ENCODE measurements around the gene ADAMTS2.

The ADAMTS2 gene

GRCh38 chr5:179150011-179150410 lies 195.2 kb downstream of the ADAMTS2 start:
- DNase-seq = no peak

- DNase-seq = no peak
Observed at GRCh38 chr5:179149278-179149677, 196.0 kb downstream of the ADAMTS2 start.

- no peak for DNase-seq
Observed at GRCh38 chr5:179148703-179149170, 196.5 kb downstream of the ADAMTS2 start.

- DNase-seq = no peak
Observed at GRCh38 chr5:179147991-179148702, 197.1 kb downstream of the ADAMTS2 start.

- no peak for DNase-seq
Observed at GRCh38 chr5:179146277-179146676, 199.0 kb downstream of the ADAMTS2 start.

- DNase-seq = no peak
Observed at GRCh38 chr5:179143446-179143845, 201.8 kb downstream of the ADAMTS2 start.

GRCh38 chr5:179142434-179143198 lies 202.6 kb downstream of the ADAMTS2 start:
- no peak for DNase-seq

GRCh38 chr5:179141867-179142266 lies 203.4 kb downstream of the ADAMTS2 start:
- DNase-seq = no peak

- no peak for DNase-seq
Observed at GRCh38 chr5:179140293-179140692, 205.0 kb downstream of the ADAMTS2 start.

- no peak for DNase-seq
Observed at GRCh38 chr5:179139936-179140235, 205.4 kb downstream of the ADAMTS2 start.

- no peak for DNase-seq
Observed at GRCh38 chr5:179139111-179139935, 205.9 kb downstream of the ADAMTS2 start.

GRCh38 chr5:179138568-179138925 lies 206.7 kb downstream of the ADAMTS2 start:
- no peak for DNase-seq

GRCh38 chr5:179137643-179138567 lies 207.4 kb downstream of the ADAMTS2 start:
- no peak for DNase-seq

- DNase-seq = no peak
Observed at GRCh38 chr5:179137016-179137642, 208.1 kb downstream of the ADAMTS2 start.

GRCh38 chr5:179135441-179136215 lies 209.6 kb downstream of the ADAMTS2 start:
- DNase-seq = no peak

GRCh38 chr5:179135006-179135405 lies 210.3 kb downstream of the ADAMTS2 start:
- no peak for DNase-seq

GRCh38 chr5:179134511-179134910 lies 210.8 kb downstream of the ADAMTS2 start:
- DNase-seq = no peak

- no peak for DNase-seq
Observed at GRCh38 chr5:179132586-179133355, 212.5 kb downstream of the ADAMTS2 start.

- no peak for DNase-seq
Observed at GRCh38 chr5:179131886-179132585, 213.2 kb downstream of the ADAMTS2 start.

Measured in inflammatory macrophage treated with lipopolysaccharide for 1 hour (primary cell).